ENCODE measurements around the gene MAN1A1.
"Not testable (repeated sequence)": the region's sequence is repeated elsewhere in the genome, so short reads cannot be mapped to it uniquely, and the experiment has no call there.

MAN1A1 gene

GRCh38 chr6:119349361-119350201 is at the start of gene MAN1A1:
Gene MAN1A1 (minus strand): TSS chr6:119349761. CDS start chr6:119349065, 696 bp downstream.
- peak; percentile 74 to 76 for DNase-seq

- DNase-seq, result no peak
Observed at GRCh38 chr6:119395192-119395591, 45.6 kb upstream of the MAN1A1 start.

DNA sequence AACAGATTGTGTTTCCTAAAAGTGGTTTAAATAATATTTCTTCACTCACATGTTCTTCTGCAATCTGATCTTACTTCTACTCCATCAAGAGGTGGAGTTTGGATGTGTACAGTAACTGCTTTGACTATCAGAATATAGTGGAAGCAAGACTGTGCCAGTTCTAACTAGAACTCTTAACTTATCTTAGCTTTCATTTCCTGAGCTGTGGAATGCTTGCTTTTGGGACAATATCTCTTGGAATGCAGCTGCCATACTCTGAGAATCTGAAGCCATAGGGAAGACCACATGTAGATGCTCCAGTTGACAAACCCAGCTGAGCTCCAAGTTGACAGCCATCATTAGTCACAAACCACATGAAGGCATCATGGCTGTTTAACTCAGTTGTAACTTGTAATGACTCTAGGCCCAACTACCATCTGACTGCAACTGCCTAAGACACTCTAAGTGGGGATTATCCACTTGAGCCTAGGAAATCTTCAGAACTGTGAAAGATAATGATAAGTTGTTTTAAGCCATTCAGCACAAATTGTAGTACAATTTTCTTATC is 40.8 kb upstream of the MAN1A1 start:
- no peak for DNase-seq

DNA sequence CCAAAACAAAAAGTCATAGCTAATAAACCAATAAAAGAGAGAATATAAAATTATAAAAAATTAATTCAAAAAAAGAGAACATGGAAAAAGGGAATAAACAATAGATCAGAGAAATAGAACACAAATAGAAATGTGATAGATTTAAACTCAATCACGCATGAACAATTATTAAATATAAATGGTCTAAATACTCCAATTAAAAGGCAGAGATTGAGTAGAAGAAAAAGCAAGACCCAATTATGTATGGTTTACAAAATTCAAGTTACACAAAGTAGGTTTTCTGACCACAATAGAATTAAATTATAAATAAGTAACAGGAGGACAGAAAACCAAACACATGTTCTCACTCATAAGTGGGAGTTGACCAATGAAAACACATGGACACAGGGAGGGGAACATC is 36.4 kb upstream of the MAN1A1 start:
- DNase-seq, result no peak

- DNase-seq, result no peak
Observed at GRCh38 chr6:119384444-119384843, 34.9 kb upstream of the MAN1A1 start.

DNA sequence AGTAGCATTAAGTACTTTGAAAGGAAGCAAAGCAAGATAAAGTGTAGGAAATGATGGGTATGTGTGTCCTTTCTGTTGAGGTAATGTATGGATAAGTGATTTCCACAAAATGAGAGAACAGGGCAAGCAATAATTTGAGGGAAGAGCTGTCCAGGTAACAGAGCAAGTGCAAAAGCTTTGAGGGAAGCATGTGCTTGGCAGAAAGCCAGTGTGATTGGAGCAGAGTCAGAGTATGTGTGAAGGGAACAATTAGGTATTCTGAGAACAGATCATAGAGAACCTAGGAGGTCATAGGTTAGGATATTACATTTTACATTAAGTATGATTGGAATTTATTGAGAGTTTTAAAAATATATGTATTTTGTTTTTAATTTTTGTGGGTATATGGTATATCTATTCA is 30.2 kb upstream of the MAN1A1 start:
- DNase-seq, result no peak

DNA sequence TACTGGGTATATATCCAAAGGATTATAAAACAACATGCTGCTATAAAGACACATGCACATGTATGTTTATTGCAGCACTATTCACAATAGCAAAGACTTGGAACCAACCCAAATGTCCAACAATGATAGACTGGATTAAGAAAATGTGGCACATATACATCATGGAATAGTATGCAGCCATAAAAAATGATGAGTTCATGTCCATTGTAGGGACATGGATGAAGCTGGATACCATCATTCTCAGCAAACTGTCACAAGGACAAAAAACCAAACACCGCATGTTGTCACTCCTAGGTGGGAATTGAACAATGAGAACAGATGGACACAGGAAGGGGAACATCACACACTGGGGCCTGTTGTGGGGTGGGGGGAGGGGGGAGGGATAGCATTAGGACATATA is 27.5 kb upstream of the MAN1A1 start:
- not testable (repeated sequence) for DNase-seq

DNA sequence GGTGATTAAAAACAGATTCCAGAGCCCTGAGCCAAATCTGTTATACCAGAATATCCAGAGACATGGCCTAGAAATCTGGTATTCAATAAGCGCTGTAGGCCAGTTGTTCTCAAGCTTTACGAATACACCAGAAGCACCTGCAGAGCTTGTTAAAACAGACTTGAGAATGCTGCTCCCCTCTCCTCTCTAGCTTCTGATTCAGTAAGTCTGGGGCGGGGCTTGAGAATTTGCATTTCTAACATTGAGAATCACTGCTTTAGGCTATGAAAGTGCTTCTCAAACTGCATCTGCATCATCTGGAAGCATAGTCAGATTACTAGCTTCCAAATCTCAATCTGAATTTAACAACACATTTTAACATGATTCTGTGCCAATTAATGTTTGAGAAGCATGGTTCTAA is 20.5 kb upstream of the MAN1A1 start:
- no peak for DNase-seq

DNA sequence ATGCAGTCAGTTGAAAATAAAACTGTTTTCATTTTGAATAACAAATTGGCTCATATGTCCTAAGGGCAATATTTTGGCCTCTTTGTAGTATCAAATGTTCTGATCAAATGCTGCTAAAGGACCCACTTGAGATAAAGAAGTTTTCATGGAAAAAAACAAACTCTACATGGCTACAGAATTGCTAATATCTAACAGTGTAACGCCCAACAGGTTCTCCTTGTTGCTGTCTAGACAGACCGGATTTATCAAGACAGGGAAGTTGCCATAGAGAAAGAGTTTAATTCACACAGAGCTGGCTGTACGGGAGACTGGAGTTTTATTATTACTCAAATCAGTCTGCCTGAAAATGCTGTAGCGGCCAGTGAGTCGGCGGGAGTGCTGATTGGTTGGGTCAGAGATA is 19.4 kb upstream of the MAN1A1 start:
- no peak for DNase-seq

- no peak for DNase-seq
Observed at GRCh38 chr6:119361209-119361608, 11.6 kb upstream of the MAN1A1 start.

DNA sequence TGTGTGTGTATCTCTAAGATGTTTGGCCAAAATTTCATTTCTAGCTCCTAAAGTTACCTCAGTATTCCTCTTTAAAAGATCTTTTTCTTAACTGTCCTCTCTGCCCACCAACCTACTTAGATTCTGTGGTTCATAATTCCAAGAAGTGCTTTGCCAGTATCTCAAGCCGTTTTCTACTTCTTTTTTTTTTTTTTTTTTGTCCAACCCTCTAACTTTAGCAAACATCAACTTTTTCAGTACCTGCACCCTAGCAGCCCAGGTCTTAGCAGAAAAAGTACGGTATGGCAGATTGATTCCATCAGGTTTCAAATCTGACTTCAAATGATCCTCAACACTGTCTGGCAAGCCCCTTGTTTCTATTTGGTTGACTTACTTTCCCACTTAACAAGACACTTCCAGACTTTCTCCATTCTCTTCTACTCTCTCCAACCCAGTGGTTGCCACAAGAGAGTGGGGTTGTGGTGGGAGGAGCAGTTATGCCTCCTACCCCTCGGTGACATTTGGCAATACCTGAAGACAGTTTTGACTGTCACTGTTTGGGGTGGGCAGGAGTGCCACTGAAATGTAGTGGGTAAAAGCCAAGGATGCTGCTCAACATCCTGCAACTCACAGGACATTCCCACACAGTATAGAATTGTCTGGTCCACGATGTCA is 10.8 kb upstream of the MAN1A1 start:
- no peak for DNase-seq

DNA sequence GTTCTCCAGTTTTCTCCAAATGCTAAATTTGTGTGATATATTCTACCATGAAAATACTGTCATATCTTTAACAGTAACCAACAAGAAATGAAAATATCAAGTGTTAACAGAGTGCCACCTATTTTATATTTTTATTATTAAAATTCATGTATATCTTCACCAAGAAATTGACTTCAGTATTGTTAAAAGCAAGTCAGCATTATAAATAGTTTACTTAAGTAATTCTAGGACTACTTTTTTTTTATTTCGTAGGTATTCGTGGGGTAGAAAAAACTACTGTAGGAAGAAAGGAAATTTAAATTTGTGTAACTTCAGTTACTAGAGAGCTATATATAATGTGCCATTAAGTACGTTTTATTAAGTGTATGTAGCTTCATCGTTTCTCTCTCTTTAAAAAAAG is 6.3 kb upstream of the MAN1A1 start:
- DNase-seq, result no peak

- peak in 1 of 2 donors; percentile 20 for DNase-seq
Observed at GRCh38 chr6:119355157-119355556, 5.6 kb upstream of the MAN1A1 start.

- no peak for DNase-seq
Observed at GRCh38 chr6:119353696-119354095, 4.1 kb upstream of the MAN1A1 start.

GRCh38 chr6:119352001-119352400 is 2.4 kb upstream of the MAN1A1 start:
- DNase-seq, result no peak

DNA sequence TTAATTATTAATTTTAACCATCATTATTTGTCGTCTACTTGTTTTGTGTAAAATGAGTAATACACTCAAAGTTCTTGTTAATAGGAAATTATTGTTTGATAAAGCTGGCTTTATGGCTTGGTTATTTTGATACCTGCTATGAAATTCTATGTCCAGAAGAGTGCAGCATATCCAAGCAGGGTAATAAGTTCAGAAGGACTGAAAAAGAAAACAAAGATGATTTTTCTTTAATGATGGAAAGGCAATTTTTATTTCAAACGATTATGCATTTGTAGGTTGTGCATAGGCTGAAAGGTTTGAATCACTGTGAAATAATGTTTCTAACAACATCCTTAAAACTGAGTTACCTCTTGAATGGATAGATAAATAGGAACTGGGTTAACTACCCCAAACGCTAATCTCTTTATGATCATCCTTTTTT is 1.4 kb upstream of the MAN1A1 start:
- DNase-seq, result peak in 1 of 2 donors; percentile 42

DNA sequence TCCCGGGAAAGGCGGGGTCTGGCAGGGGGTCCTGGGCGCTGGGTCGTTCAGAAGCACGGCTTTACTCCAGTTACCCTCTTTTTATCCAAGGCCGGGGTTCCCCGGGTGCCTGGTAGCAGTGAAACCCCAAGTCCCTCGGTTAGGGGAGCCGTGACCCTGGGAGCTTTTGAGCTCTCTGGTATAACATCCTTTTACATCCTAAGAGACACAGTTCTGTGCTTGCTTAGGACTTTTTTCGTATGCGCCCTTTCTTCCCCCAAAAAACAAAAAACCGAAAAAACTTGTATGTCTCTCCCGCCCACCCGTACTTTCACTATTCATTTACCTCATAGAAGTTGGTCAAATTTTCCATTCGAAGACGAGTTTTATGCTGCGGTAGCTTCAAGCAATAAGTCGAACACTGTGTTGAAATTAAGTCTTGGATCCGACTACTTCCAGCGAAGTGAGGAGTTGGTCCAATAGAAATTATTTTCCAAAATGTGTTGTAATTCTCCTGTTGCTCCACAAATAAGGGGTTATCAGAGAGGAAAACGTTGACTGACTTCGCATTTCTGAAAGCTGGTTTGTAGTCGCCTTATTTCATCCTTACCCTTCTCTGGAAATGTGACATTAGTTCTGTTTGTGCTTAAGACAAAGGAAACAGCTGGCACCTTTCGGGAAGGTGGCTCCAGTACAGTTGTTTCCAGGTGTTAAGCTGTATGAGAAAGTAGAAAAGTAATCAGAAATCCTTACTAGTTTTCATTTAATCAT is 816 bp upstream of the MAN1A1 start:
- DNase-seq, result peak; percentile 58 to 59

DNA sequence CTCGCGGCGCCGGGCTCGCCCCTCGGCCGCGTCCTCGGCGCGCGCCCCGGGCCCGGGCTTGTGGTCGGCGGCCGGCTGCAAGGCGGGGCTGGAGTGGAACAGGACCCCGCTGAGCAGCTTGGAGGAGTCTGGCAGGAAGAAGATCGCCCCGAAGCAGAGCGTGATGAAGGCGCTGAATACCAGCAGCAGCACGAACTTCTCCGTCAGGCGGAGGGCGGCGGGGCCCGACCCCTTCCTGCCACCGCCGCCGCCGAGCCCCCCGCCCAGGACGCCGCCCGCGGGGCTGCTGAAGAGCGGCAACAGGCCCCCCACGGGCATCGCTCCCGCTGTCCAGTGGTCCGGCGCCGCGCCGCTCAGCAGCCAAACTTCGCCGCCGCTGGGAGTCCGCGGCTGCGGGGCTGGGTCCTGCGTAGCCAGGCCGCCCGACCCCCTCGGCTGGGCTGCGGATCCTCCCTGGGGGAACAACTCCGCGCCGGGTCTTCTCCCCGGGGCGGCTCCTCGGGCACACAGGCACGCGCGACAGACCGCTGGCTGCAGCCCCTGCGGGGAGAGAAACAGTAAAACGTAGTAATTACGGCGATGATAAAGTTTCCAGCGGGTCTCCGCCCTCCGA is 707 bp downstream of the MAN1A1 start:
- DNase-seq, result no peak

DNA sequence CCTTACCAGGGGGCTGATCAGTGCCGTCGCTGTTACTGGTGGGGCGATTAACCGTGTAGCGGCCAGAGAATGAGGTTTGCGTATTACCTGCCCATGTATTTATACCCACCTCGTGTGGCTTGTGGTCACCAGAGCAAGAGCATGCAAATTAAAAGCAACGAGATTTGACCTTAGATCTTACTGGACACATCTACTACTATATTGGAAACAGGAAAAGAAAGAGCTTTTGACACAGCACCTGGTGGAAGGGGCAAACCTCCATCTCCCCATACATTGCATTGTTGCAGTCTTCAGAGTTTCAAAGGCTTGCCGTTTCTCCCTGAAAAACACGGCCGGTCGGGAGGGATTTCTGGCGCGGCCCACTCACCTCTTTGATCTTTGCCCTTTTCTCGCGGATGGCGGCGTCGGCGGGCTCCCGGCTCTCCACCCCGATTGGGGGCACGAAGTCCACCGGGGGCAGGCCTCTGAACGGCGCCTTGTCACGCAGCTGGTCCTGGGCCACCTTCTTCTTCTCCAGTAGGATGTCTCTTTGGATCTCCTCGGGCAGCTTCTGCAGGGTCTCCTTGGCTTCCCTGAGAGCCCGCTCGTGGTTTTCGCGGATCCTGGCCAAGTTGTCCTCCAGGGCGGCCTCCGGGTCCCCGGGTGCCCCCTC is 1.3 kb downstream of the MAN1A1 start:
- peak in 1 of 2 donors; percentile 26 for DNase-seq

GRCh38 chr6:119347466-119348095 is 2.0 kb downstream of the MAN1A1 start:
- peak; percentile 18 to 59 for DNase-seq

DNA sequence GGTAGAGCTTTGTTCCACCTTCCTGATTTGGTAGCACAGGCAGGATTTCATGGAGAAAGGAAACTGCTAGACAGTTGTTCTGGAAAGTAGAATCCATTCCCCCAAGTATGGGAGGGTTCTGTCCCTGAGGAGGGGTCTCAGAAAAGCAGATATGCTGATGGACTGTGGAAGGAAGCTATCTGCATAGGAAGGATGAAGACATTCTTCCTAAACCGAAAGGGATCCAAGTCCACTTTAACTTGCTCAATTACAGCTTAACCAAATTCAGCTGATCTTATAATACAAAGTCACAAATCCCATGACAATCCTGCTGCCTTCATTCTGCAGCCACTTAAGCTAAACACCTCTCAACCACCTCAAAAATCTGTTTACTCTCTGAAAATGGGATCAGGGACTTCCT is 2.6 kb downstream of the MAN1A1 start:
- no peak for DNase-seq

DNA sequence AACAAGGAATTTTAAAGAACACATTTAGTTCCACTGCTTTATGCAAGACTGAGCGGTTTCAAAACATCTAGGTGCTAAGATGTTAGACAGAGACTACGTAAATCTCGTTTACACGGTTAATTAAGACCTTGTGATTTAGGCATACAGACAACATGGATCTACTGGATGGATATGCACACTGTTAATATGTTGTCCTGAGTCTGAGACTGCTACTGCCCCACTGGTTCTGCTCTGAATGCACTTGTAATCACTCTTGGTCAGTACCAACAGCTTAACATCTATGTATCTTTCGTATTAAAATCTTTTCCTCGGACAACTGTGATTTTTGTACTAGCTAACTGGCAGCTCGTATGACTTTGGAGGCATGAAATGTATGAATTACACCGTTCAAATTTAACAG is 3.1 kb downstream of the MAN1A1 start:
- no peak for DNase-seq

Data from bone marrow (tissue), 2 donors.